Omental fat pad (tissue), 4 donors: ENCODE data around the gene MFSD6L. TPM values are rescaled to one million over a fixed set of nuclear protein-coding genes. Genes with fewer than 3 reads are reported as not detected.
"Not testable (repeated sequence)": the region's sequence is repeated elsewhere in the genome, so short reads cannot be mapped to it uniquely, and the experiment has no call there.

ENCODE experiments used
- ATAC-seq: fragments of 150-250 bp; one replicate; pipeline ENCODE4 v1.9.1; 2016; ENCODE audit warnings: mild to moderate bottlenecking, moderate library complexity; ENCODE audit not compliant: low FRiP score
- DNase-seq: peaks from one replicate; pipeline ENCODE4 v3.0.0-alpha.2; 2019; ENCODE audit warnings: low spot score
- total RNA-seq, 4 donors: library from RNA; depleted of rRNA; stranded (reverse); fragments of >200 nt; gene quantifications; one replicate each; pipeline ENCODE4 v1.1.0, GENCODE V29; 2016
- TF ChIP-seq, protein P1 (sequence below), 3 donors: fragments of 450-650 bp; IDR thresholded peaks; one replicate each; pipeline ENCODE4 v1.5.1; 2016 to 2017; ENCODE audit warnings: antibody characterized with exemption in 3 of 3, mild to moderate bottlenecking in 3 of 3, moderate library complexity in 2 of 3

Gene MFSD6L
- total RNA-seq, 4 donors from 2014 or later = 0.24 to 0.25 TPM; not detected in 2

GRCh38 chr17:8818047-8818446 is 18.9 kb upstream of the MFSD6L start:
- TF ChIP-seq, protein P1, sequence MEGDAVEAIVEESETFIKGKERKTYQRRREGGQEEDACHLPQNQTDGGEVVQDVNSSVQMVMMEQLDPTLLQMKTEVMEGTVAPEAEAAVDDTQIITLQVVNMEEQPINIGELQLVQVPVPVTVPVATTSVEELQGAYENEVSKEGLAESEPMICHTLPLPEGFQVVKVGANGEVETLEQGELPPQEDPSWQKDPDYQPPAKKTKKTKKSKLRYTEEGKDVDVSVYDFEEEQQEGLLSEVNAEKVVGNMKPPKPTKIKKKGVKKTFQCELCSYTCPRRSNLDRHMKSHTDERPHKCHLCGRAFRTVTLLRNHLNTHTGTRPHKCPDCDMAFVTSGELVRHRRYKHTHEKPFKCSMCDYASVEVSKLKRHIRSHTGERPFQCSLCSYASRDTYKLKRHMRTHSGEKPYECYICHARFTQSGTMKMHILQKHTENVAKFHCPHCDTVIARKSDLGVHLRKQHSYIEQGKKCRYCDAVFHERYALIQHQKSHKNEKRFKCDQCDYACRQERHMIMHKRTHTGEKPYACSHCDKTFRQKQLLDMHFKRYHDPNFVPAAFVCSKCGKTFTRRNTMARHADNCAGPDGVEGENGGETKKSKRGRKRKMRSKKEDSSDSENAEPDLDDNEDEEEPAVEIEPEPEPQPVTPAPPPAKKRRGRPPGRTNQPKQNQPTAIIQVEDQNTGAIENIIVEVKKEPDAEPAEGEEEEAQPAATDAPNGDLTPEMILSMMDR (IDR thresholded peaks at IDR 0.05) = no peak
- DNase-seq = no peak
- no peak for ATAC-seq

- ATAC-seq (no peak), DNase-seq (no peak)
- TF ChIP-seq, protein P1 (IDR thresholded peaks at IDR 0.05) = no peak
Observed at GRCh38 chr17:8806926-8807550, 7.9 kb upstream of the MFSD6L start.

DNA sequence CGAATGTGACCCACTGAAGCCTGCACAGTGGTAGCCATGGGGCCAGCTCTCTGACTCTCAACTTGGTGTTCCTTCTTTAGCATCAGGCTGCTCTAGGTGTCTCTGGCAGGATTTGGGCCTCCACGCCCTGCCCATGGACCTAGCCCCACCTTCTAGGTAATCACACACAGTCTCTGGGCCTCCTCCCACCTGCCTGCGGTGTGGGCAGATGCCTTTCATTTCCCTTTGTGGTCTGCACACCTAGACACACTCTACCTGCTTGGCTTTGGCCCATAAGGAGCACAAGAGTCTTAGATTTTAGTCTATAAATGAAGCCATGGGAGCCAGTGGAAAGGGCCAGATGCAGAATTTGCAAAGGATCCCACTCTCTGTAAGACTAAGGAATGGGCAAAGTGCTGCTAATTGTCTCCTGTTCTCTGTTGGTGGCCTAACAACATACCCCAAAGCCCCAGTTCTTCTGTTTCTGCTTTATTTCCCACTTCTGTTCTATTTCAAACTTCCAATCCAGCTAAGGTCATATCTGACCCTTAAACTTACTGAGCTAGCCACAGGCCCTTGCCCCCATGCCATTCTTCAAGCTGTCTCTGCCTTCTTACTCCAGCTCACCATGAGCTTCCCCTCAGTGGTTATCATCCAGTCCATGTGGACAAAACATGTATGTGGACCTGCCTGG is 7.2 kb upstream of the MFSD6L start:
- TF ChIP-seq, protein P1 (IDR thresholded peaks at IDR 0.05) = no peak
- no peak for DNase-seq
- no peak for ATAC-seq

DNA sequence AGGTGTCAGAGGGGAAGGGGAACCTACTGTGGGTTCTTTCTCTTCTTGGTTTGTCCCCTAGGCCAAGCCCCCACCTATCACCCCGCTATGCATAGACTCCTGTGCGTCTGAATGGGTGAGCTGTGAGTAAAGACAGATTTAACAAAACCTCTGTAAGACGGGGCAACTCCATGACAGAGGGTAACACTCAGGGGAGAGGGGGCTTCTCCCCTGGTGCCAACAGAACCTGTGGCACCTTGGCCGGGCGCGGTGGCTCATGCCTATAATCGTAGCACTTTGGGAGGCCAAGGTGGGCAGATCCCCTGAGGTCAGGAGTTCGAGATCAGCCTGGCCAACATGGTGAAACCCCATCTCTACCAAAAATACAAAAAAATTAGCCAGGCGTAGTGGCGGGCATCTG is 6.2 kb upstream of the MFSD6L start:
- not testable (repeated sequence) for ATAC-seq, DNase-seq

DNA sequence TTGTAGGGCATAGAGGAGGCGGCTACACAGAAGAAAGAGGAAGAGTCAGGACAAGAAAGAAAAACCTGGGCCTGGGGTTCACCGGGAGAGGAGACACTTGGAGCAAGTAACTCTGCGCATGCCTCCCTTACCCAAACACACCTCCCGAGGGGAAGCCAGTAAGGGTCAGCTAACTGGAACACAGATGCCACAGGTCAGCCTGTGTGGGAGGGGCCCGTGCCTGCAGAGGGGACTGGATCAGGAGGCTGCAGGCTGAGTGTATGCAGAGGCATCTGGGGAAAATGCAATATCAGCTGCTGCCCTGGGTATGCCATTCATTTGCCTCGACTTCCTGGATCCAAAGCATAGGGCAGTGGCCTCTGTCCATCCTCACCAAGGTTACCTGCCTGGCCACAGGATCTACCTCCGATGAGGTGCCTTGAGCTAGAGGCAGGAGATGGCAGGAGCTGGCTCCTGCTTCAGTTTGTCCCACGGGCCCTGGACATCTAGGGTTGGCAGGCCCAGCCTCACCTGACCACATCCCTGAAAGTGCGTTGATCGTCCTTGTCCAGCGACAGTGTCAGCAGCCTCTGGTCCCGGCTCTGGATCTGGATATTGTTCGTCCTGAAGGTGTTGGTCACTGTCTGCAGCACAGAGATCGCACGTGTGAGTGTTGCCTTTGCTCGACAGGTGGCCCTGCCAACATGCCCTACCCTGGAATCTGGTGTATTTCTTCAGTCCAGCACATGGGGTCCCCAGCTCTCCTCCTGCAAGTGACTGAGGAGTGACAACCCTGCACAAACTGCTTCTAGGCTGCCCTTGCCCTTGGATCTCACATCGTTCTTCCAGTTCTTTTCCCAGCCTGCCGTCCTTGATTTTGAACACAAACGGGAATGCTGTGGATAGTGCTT is 4.6 kb upstream of the MFSD6L start:
- DNase-seq (no peak), ATAC-seq (no peak)
- TF ChIP-seq, protein P1 (IDR thresholded peaks at IDR 0.05) = no peak

- TF ChIP-seq, protein P1 (IDR thresholded peaks at IDR 0.05) = no peak
- ATAC-seq = no peak
Observed at GRCh38 chr17:8801135-8801840, 2.1 kb upstream of the MFSD6L start.

DNA sequence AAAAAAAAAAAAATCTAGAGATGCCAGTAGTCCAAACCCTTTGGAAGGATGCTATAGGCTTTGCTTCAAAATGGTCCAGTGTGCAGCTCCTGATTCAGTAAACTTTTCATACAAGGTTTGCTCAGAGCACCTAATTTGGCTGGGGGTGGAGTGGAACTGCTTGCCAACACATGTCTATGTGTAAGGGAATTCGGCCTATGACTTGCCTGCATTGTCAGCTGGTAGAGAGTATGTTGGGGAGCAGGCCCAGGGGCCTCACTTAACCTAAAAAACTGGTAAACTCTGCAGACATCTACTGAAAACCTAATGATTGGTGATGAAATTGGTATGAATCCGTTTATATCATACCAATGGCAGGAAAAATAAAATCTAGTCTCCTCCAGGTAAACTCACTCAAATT is 1.5 kb upstream of the MFSD6L start:
- TF ChIP-seq, protein P1 (IDR thresholded peaks at IDR 0.05) = no peak
- DNase-seq (no peak), ATAC-seq (no peak)

More at GRCh38 chr17:8801135-8801840, 2.1 kb upstream of the MFSD6L start:
- DNase-seq = no peak
